Lung (tissue), 13 donors: ENCODE results near the gene ARMC3. TPM values are rescaled to one million over a fixed set of nuclear protein-coding genes. Genes with fewer than 3 reads are reported as not detected.

ENCODE experiments used
- ATAC-seq: fragments of 200-7000 bp; cut with Tn5 transposase; one replicate; pipeline ENCODE4 v1.9.1; 2020; ENCODE audit warnings: moderate number of reproducible peaks; ENCODE audit not compliant: insufficient read depth, low FRiP score
- DNase-seq, 3 donors: peaks; one replicate each; pipeline ENCODE4 v3.0.0-alpha.2; 2013 to 2017
- H3K27ac ChIP-seq, 2 donors: one replicate each; pipeline ENCODE4 v1.5.1; 2013; ENCODE audit warnings: mild to moderate bottlenecking in 2 of 2, moderate library complexity in 2 of 2, control low read depth in 1 of 2, inconsistent platforms in 1 of 2, low read depth in 1 of 2, low read length in 1 of 2
- H3K27me3 ChIP-seq, 3 donors: one replicate each; pipeline ENCODE4 v1.5.1; 2013; ENCODE audit warnings: low read length in 2 of 3; ENCODE audit not compliant: control insufficient read depth in 3 of 3, insufficient read depth in 3 of 3
- H3K36me3 ChIP-seq, 4 donors: one replicate each; pipeline ENCODE4 v1.5.1; 2013; ENCODE audit warnings: low read length in 4 of 4, mild to moderate bottlenecking in 1 of 4, moderate library complexity in 1 of 4; ENCODE audit not compliant: control insufficient read depth in 4 of 4, insufficient read depth in 4 of 4
- H3K4me1 ChIP-seq, 5 donors: one replicate each; pipeline ENCODE4 v1.5.1; 2013; ENCODE audit warnings: low read length in 5 of 5, mild to moderate bottlenecking in 2 of 5, moderate library complexity in 1 of 5; ENCODE audit not compliant: control insufficient read depth in 5 of 5, insufficient read depth in 5 of 5
- H3K4me3 ChIP-seq: one replicate; pipeline ENCODE4 v1.5.1; 2013; ENCODE audit warnings: mild to moderate bottlenecking, control low read depth, moderate library complexity
- H3K9ac ChIP-seq, 2 donors: one replicate each; pipeline ENCODE4 v1.5.1; 2013; ENCODE audit warnings: low read length in 2 of 2, control low read depth in 1 of 2; ENCODE audit not compliant: insufficient read depth in 1 of 2
- H3K9me3 ChIP-seq, 4 donors: one replicate each; pipeline ENCODE4 v1.5.1; 2013; ENCODE audit warnings: low read length in 3 of 4, mild to moderate bottlenecking in 1 of 4, moderate library complexity in 1 of 4; ENCODE audit not compliant: control insufficient read depth in 4 of 4, insufficient read depth in 3 of 4
- WGBS, 2 donors: extraction: QIAGEN DNeasy Blood & Tissue Kit; methylation state at CpG; one replicate each; pipeline ENCODE4 v1.1.7; 2013; 5-methylcytosine and 5-hydroxymethylcytosine counted together
- polyA plus RNA-seq, 2 donors: library from polyadenylated mRNA; stranded (reverse); fragments of 200-250 nt; gene quantifications; one replicate each; pipeline ENCODE4 v1.2.1, GENCODE V29; 2013
- small RNA-seq: library from RNA; depleted of rRNA; stranded (forward); fragments of <200 nt; gene quantifications from one replicate; pipeline ENCODE3, GENCODE V24; 2014; ENCODE audit warnings: low replicate concordance
- total RNA-seq, 2 donors: library from RNA; depleted of rRNA in 1 of 2; stranded (reverse); fragments of >200 nt in 1 of 2; gene quantifications; one replicate each; pipeline ENCODE4 v1.2.1, GENCODE V29; 2014 to 2021
- TF ChIP-seq, protein P1 (sequence below): IDR thresholded peaks from 2 replicates; pipeline ENCODE4 v1.5.1; 2012; ENCODE audit warnings: mild to moderate bottlenecking; ENCODE audit errors: control extremely low read depth, extremely low read depth
- donor health status: control.
- donor health status: control.
- donor health status: Bipolar disorder and iron deficiency.
- donor health status: healthy.
- donor health status: DM: yes; HTN: yes; CAD: no.

The ARMC3 gene
- total and polyA plus RNA-seq, 4 donors = 4.0 to 32.8 (median 13.2) TPM

- Histone ChIP-seq H3K9ac (no peak overlapping the region), H3K36me3 (no peaks in the 10 kb centered on the region), H3K27ac (no peak overlapping the region), H3K9me3 (no peaks in the 10 kb centered on the region), H3K4me3 (no peak overlapping the region), H3K4me1 (peaks cover 0 to 6% (median 0%) of the 10 kb centered on the region in 5 donors), H3K27me3 (no peaks in the 10 kb centered on the region)
- ATAC-seq (no peak), DNase-seq (no peak)
- WGBS, 2 donors = 70 to 78% methylated on average over 7 of the region's 7 CpGs
- TF ChIP-seq, protein P1, sequence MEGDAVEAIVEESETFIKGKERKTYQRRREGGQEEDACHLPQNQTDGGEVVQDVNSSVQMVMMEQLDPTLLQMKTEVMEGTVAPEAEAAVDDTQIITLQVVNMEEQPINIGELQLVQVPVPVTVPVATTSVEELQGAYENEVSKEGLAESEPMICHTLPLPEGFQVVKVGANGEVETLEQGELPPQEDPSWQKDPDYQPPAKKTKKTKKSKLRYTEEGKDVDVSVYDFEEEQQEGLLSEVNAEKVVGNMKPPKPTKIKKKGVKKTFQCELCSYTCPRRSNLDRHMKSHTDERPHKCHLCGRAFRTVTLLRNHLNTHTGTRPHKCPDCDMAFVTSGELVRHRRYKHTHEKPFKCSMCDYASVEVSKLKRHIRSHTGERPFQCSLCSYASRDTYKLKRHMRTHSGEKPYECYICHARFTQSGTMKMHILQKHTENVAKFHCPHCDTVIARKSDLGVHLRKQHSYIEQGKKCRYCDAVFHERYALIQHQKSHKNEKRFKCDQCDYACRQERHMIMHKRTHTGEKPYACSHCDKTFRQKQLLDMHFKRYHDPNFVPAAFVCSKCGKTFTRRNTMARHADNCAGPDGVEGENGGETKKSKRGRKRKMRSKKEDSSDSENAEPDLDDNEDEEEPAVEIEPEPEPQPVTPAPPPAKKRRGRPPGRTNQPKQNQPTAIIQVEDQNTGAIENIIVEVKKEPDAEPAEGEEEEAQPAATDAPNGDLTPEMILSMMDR = no peak
Observed at GRCh38 chr10:23080262-23080661, 152.4 kb downstream of the ARMC3 start.

- ATAC-seq = no peak
- 43 to 65% methylated on average over 7 of the region's 7 CpGs for WGBS, 2 donors
- Histone ChIP-seq H3K9ac (no peak overlapping the region), H3K27ac (no peak overlapping the region), H3K4me1 (peaks cover 0 to 6% (median 0%) of the 10 kb centered on the region in 5 donors), H3K27me3 (no peaks in the 10 kb centered on the region), H3K4me3 (no peak overlapping the region), H3K9me3 (no peaks in the 10 kb centered on the region), H3K36me3 (no peaks in the 10 kb centered on the region)
- TF ChIP-seq, protein P1 = no peak
- DNase-seq = peak in 2 of 3 donors; percentile 60 to 61
Observed at GRCh38 chr10:23081221-23081750, 153.4 kb downstream of the ARMC3 start.

DNA sequence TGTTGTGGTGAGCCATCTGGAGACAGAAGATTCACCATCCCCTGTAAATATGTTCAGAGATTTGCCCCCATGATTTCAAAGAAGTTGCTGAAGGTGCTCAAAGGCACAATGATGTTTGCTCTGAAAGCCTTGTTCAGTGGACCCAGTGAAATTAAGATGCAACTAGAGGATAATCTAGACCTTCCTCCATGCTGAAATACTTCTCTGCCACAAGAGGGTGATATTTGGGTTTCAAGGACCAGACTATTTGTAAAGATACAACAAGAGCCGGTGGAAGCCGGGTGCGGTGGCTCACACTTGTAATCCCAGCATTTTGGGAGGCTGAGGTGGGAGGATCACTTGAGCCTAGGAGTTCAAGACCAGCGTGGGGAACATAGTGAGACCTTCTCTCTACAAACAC lies 154.0 kb downstream of the ARMC3 start:
- Histone ChIP-seq H3K4me1 (peaks cover 0 to 6% (median 0%) of the 10 kb centered on the region in 5 donors), H3K9ac (no peak overlapping the region), H3K36me3 (no peaks in the 10 kb centered on the region), H3K9me3 (no peaks in the 10 kb centered on the region), H3K4me3 (no peak overlapping the region), H3K27ac (no peak overlapping the region), H3K27me3 (no peaks in the 10 kb centered on the region)
- DNase-seq (no peak), ATAC-seq (no peak)
- TF ChIP-seq, protein P1 = no peak
- WGBS, 2 donors = 85 to 88% methylated on average over 4 of the region's 4 CpGs

Small RNA genes within 50 kb of the gene (small RNA-seq; reads per million reads assigned to genes)
- not detected for gene RNA5SP304

Other genes with a start within 250 kb of the ARMC3 start
- 10 to 100 TPM; 37.0 to 42.2 TPM for gene PIP4K2A, start 213.5 kb upstream of the ARMC3 start, total RNA-seq
- gene PIP4K2A, start 213.5 kb upstream of the ARMC3 start, polyA plus RNA-seq = 10 to 100 TPM in 1 of 2 donors, 1 to 10 TPM in 1; 7.3 to 18.2 TPM
- 10 to 100 TPM; 15.6 to 27.1 TPM for gene MSRB2, start 167.5 kb downstream of the ARMC3 start, total RNA-seq
- gene MSRB2, start 167.5 kb downstream of the ARMC3 start, polyA plus RNA-seq = 10 to 100 TPM; 17.0 to 23.9 TPM